Measurements from ENCODE around the gene MB.

GRCh38 chr22:35558031-35558430 lies 59.1 kb downstream of the MB start:
- TF ChIP-seq REST (IDR thresholded peaks at IDR 0.05; ENCODE audit: insufficient read depth in 1 of 2, low read depth in 2 of 2, low read length in 2 of 2) = no peak
- TF ChIP-seq POLR2AphosphoS5 (IDR thresholded peaks at IDR 0.05; ENCODE audit: low read depth, low read length) = no peak
- TF ChIP-seq TAF1 (IDR thresholded peaks at IDR 0.05; ENCODE audit: borderline replicate concordance, insufficient read depth, low read length) = no peak
- TF ChIP-seq SIN3A (IDR thresholded peaks at IDR 0.05; ENCODE audit: borderline replicate concordance, insufficient read depth, low read length) = no peak
- TF ChIP-seq FOXP2 (optimal IDR thresholded peaks at IDR 0.05; ENCODE audit: borderline replicate concordance, extremely low read depth, extremely low read length, insufficient read depth) = no peak
